SK-N-SH (cell line): ENCODE measurements around the gene SMYD3. TPM values are rescaled to one million over a fixed set of nuclear protein-coding genes. Genes with fewer than 3 reads are reported as not detected.

ENCODE experiments used
- CTCF ChIA-PET: fragments of 300-600, 350-600 bp; formaldehyde crosslinking; extraction: SDS; loops from one replicate; lab custom pipeline; 2021; lab: Yijun Ruan, JAX
- POLR2A ChIA-PET: fragments of 350-600 bp; sonication (Branson Sonifier 250); formaldehyde crosslinking; extraction: SDS; loops from one replicate; lab custom pipeline; 2020; ENCODE audit warnings: antibody characterized with exemption, inconsistent platforms; lab: Yijun Ruan, JAX
- DNase-seq: peaks from one replicate; pipeline ENCODE4 v3.0.0; 2012
- H2AFZ ChIP-seq: fragments of 200-600 bp; sonication (generic); 2 replicates; pipeline ENCODE4 v1.8.1; 2016; ENCODE audit warnings: antibody characterized with exemption, mild to moderate bottlenecking, low read depth
- H3F3A ChIP-seq: fragments of 200-600 bp; sonication (generic); replicated peaks from 2 replicates; pipeline ENCODE3; 2016; ENCODE audit warnings: antibody characterized with exemption, mild to moderate bottlenecking; ENCODE audit not compliant: insufficient read depth
- H3K27ac ChIP-seq, 2 experiments: fragments of 200-500 bp in 1 of 2; fragments of 200-600 bp in 1 of 2; sonication (Bioruptor generic) in 1 of 2; sonication (generic), shearing (Covaris generic) in 1 of 2; 2 replicates each; pipeline versions ENCODE4 v1.5.1 to v1.6.1; 2014 to 2016; ENCODE audit warnings: low read depth in 2 of 2, inconsistent platforms in 1 of 2, low read length in 1 of 2, mild to moderate bottlenecking in 1 of 2, mixed read lengths in 1 of 2
- H3K27me3 ChIP-seq: fragments of 200-600 bp; sonication (generic), shearing (Covaris generic); 2 replicates; pipeline ENCODE4 v1.6.1; 2016; ENCODE audit warnings: mixed run types; ENCODE audit not compliant: insufficient read depth
- H3K36me3 ChIP-seq, 2 experiments: fragments of 200-500 bp in 1 of 2; fragments of 200-600 bp in 1 of 2; sonication (Bioruptor generic) in 1 of 2; sonication (generic) in 1 of 2; replicated peaks in 1 of 2; 2 replicates each; pipeline versions ENCODE3 to v1.5.1; 2014 to 2016; ENCODE audit warnings: low read length in 1 of 2, mild to moderate bottlenecking in 1 of 2; ENCODE audit not compliant: insufficient read depth in 2 of 2, control insufficient read depth in 1 of 2
- H3K4me1 ChIP-seq, 2 experiments: fragments of 200-500 bp in 1 of 2; fragments of 200-600 bp in 1 of 2; sonication (Bioruptor generic) in 1 of 2; sonication (generic), shearing (Covaris generic) in 1 of 2; 2 replicates each; pipeline versions ENCODE4 v1.5.1 to v1.6.1; 2014 to 2016; ENCODE audit warnings: low read depth in 1 of 2, low read length in 1 of 2, mixed run types in 1 of 2; ENCODE audit not compliant: insufficient read depth in 2 of 2, control insufficient read depth in 1 of 2
- H3K4me2 ChIP-seq: fragments of 200-600 bp; sonication (generic), shearing (Covaris generic); 2 replicates; pipeline ENCODE4 v1.6.1; 2017; ENCODE audit warnings: mixed run types
- H3K4me3 ChIP-seq, 2 experiments: fragments of 200-500 bp in 1 of 2; fragments of 200-600 bp in 1 of 2; sonication (Bioruptor generic) in 1 of 2; sonication (generic), shearing (Covaris generic) in 1 of 2; 2 replicates each; pipeline versions ENCODE4 v1.5.1 to v1.8.1; 2014 to 2016; ENCODE audit warnings: low read depth in 2 of 2, inconsistent platforms in 1 of 2, low read length in 1 of 2, mild to moderate bottlenecking in 1 of 2, mixed read lengths in 1 of 2, moderate library complexity in 1 of 2
- H3K79me2 ChIP-seq: fragments of 200-600 bp; sonication (generic); 2 replicates; pipeline ENCODE4 v1.8.1; 2017; ENCODE audit warnings: mild to moderate bottlenecking; ENCODE audit not compliant: insufficient read depth
- H3K9ac ChIP-seq: fragments of 200-600 bp; sonication (generic); 2 replicates; pipeline ENCODE4 v1.6.1; 2017; ENCODE audit warnings: mixed run types
- H3K9me2 ChIP-seq: fragments of 200-600 bp; sonication (generic); 2 replicates; pipeline ENCODE4 v1.6.1; 2017; ENCODE audit warnings: mixed run types
- H3K9me3 ChIP-seq: fragments of 200-600 bp; sonication (generic); 2 replicates; pipeline ENCODE4 v1.6.1; 2017; ENCODE audit warnings: mixed run types, mild to moderate bottlenecking, moderate library complexity
- H4K20me1 ChIP-seq: fragments of 200-600 bp; sonication (generic); 2 replicates; pipeline ENCODE4 v1.6.1; 2017; ENCODE audit warnings: mild to moderate bottlenecking, mixed run types; ENCODE audit not compliant: insufficient read depth
- FOXM1 ChIP-seq: IDR thresholded peaks from 2 replicates; pipeline ENCODE4 v1.4.0; 2012; ENCODE audit warnings: low read depth, mild to moderate bottlenecking
- GABPA ChIP-seq: IDR thresholded peaks from 2 replicates; pipeline ENCODE4 v1.4.0; 2012; ENCODE audit warnings: low read depth, mild to moderate bottlenecking
- JUND ChIP-seq: IDR thresholded peaks from 2 replicates; pipeline ENCODE4 v1.4.0; 2012
- MXI1 ChIP-seq: IDR thresholded peaks from 2 replicates; pipeline ENCODE4 v1.6.1; 2012; ENCODE audit warnings: mild to moderate bottlenecking, low read depth, low read length, improper control_type of control experiment
- RCOR1 ChIP-seq: fragments of 150-350 bp; IDR thresholded peaks from 2 replicates; pipeline ENCODE4 v1.6.1; 2017; ENCODE audit warnings: antibody characterized with exemption, low read length
- RFX5 ChIP-seq: IDR thresholded peaks from 2 replicates; pipeline ENCODE4 v1.6.1; 2012; ENCODE audit warnings: mild to moderate bottlenecking, improper control_type of control experiment, low read length
- TAF1 ChIP-seq: IDR thresholded peaks from 2 replicates; pipeline ENCODE4 v1.6.1; 2012; ENCODE audit warnings: low read depth, mild to moderate bottlenecking, low read length, moderate library complexity, borderline replicate concordance
- TCF12 ChIP-seq: IDR thresholded peaks from 2 replicates; pipeline ENCODE4 v1.4.0; 2012
- TEAD4 ChIP-seq: IDR thresholded peaks from 2 replicates; pipeline ENCODE4 v1.4.0; 2012; ENCODE audit warnings: mild to moderate bottlenecking, borderline replicate concordance; ENCODE audit not compliant: insufficient read depth
- WGBS: methylation state at CpG from one replicate; pipeline ENCODE4 v1.1.6; 2017; ENCODE audit warnings: low lambda C conversion rate; 5-methylcytosine and 5-hydroxymethylcytosine counted together
- polyA plus RNA-seq, 3 experiments: library from polyadenylated mRNA; depleted of rRNA; stranded (reverse); fragments of >200 nt; gene quantifications; 2 replicates each; pipeline ENCODE4 v1.2.3, GENCODE V29; 2012
- TF ChIP-seq, protein P1 (sequence below): IDR thresholded peaks from 2 replicates; pipeline ENCODE4 v1.6.1; 2012; ENCODE audit warnings: mild to moderate bottlenecking, low read depth, low read length, moderate library complexity
- TF ChIP-seq, protein P2 (sequence below): IDR thresholded peaks from 2 replicates; pipeline ENCODE4 v1.4.0; 2012; ENCODE audit warnings: low read depth, borderline replicate concordance
- TF ChIP-seq, protein P3 (sequence below): IDR thresholded peaks from 2 replicates; pipeline ENCODE4 v1.4.0; 2012; ENCODE audit warnings: low read depth, borderline replicate concordance
- TF ChIP-seq, protein P4 (sequence below): fragments of 150-350 bp; IDR thresholded peaks from 2 replicates; pipeline ENCODE4 v1.6.1; 2016; ENCODE audit warnings: mild to moderate bottlenecking, low read depth, low read length

SMYD3 gene
- polyA plus RNA-seq, 1 of the 3 experiments (the other 2 are of a cell fraction) = 31.4 TPM

DNA sequence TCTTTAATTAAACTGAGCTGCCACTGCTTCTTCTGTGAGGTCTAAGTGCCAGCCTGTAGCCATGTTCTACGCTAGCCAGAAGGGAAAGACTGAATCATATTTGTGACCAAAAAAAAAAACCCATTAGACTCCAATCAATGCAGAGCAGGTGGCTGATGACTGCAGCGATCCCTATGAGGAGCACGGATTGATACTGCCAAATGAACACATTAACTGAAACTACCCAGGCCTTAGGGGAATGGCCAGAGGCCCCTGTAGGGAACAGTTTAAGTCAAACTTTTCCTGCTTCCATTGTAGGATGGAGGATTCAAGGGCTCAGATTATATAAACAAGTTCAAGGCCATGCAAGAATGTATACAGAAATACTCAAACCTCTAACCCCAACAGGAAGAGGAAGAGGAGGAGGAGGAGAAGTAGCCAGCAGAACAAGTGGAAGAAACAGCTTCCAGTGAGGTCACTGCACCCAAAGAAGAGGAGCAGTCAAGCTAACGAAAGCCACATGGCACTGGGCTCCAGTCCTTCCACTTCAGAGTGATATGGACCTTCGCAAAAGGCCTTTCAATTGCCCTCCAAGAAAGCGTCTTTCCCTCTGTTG is 328.3 kb downstream of the SMYD3 start:
- WGBS = 95% methylated on average over 6 of the region's 6 CpGs
- H3K4me2 ChIP-seq = no peak overlapping the region
- TF ChIP-seq, protein P1, sequence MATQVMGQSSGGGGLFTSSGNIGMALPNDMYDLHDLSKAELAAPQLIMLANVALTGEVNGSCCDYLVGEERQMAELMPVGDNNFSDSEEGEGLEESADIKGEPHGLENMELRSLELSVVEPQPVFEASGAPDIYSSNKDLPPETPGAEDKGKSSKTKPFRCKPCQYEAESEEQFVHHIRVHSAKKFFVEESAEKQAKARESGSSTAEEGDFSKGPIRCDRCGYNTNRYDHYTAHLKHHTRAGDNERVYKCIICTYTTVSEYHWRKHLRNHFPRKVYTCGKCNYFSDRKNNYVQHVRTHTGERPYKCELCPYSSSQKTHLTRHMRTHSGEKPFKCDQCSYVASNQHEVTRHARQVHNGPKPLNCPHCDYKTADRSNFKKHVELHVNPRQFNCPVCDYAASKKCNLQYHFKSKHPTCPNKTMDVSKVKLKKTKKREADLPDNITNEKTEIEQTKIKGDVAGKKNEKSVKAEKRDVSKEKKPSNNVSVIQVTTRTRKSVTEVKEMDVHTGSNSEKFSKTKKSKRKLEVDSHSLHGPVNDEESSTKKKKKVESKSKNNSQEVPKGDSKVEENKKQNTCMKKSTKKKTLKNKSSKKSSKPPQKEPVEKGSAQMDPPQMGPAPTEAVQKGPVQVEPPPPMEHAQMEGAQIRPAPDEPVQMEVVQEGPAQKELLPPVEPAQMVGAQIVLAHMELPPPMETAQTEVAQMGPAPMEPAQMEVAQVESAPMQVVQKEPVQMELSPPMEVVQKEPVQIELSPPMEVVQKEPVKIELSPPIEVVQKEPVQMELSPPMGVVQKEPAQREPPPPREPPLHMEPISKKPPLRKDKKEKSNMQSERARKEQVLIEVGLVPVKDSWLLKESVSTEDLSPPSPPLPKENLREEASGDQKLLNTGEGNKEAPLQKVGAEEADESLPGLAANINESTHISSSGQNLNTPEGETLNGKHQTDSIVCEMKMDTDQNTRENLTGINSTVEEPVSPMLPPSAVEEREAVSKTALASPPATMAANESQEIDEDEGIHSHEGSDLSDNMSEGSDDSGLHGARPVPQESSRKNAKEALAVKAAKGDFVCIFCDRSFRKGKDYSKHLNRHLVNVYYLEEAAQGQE = no peak
- ChIA-PET POLR2A (no interaction called here), CTCF (no interaction called here)
- no peak overlapping the region for H2AFZ ChIP-seq
- no peak for DNase-seq
- no peaks in the 10 kb centered on the region for H4K20me1 ChIP-seq
- no peaks in the 10 kb centered on the region for H3K4me1 ChIP-seq
- no peaks in the 10 kb centered on the region for H3K27me3 ChIP-seq
- H3K4me3 ChIP-seq = no peak overlapping the region
- no peaks in the 10 kb centered on the region for H3K9me2 ChIP-seq
- H3K36me3 ChIP-seq = no peaks in the 10 kb centered on the region
- no peaks in the 10 kb centered on the region for H3K9me3 ChIP-seq
- no peaks in the 10 kb centered on the region for H3F3A ChIP-seq
- no peak overlapping the region for H3K9ac ChIP-seq
- no peak overlapping the region for H3K27ac ChIP-seq
- H3K79me2 ChIP-seq = no peaks in the 10 kb centered on the region

DNA sequence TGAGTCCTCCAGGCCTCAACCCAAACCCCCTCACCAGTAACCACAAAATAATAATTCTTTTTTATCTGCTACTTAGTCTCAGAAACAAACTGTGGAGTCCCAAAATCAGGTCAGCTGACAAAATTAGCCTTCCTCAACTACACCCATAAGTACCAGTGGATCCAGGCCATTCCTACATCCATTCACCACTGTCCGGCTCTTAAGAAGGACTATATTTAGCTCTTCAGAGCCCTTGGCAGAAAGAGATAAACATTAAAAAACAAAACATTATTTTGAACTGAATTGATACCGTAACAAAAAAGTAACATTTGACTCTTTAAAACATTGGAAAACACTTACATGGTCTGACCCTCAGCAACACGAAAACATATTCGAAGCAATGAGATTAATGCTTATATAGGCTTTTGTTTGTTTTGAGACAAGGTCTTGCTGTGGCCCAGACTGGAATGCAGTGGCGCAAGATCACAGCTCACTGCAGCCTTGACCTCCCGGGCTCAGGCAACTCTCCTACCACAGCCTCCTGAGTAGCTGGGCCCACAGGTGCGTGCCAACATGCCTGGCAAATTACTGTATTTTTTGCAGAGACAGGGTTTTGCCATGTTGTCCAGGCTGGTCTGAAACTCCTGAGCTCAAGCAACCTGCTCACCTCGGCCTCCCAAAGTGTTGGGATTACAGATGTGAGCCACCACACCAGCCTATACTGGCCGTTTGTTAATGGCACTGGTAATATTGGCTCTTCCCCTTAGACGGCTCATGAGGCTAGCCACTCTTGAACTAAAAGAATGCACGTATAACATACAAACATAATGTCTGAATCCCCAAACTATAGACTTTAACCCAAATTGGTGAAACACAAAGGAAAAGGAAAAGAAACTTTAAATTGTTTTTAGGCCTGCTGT is 330.7 kb downstream of the SMYD3 start:
- no peaks in the 10 kb centered on the region for H4K20me1 ChIP-seq
- no peaks in the 10 kb centered on the region for H3K79me2 ChIP-seq
- H3K9me2 ChIP-seq = no peaks in the 10 kb centered on the region
- H3K9ac ChIP-seq = no peak overlapping the region
- ChIA-PET POLR2A (no interaction called here), CTCF (no interaction called here)
- no peaks in the 10 kb centered on the region for H3K27me3 ChIP-seq
- H3F3A ChIP-seq = no peaks in the 10 kb centered on the region
- no peak for DNase-seq
- no peak overlapping the region for H3K4me2 ChIP-seq
- H3K4me1 ChIP-seq = no peaks in the 10 kb centered on the region
- 91% methylated on average over 11 of the region's 11 CpGs for WGBS
- TF ChIP-seq JUND = no peak
- no peak for TF ChIP-seq MXI1
- no peak for TF ChIP-seq RFX5
- TF ChIP-seq FOXM1 = no peak
- no peak for TF ChIP-seq RCOR1
- TF ChIP-seq, protein P2, sequence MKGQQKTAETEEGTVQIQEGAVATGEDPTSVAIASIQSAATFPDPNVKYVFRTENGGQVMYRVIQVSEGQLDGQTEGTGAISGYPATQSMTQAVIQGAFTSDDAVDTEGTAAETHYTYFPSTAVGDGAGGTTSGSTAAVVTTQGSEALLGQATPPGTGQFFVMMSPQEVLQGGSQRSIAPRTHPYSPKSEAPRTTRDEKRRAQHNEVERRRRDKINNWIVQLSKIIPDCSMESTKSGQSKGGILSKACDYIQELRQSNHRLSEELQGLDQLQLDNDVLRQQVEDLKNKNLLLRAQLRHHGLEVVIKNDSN = no peak
- TF ChIP-seq, protein P3, sequence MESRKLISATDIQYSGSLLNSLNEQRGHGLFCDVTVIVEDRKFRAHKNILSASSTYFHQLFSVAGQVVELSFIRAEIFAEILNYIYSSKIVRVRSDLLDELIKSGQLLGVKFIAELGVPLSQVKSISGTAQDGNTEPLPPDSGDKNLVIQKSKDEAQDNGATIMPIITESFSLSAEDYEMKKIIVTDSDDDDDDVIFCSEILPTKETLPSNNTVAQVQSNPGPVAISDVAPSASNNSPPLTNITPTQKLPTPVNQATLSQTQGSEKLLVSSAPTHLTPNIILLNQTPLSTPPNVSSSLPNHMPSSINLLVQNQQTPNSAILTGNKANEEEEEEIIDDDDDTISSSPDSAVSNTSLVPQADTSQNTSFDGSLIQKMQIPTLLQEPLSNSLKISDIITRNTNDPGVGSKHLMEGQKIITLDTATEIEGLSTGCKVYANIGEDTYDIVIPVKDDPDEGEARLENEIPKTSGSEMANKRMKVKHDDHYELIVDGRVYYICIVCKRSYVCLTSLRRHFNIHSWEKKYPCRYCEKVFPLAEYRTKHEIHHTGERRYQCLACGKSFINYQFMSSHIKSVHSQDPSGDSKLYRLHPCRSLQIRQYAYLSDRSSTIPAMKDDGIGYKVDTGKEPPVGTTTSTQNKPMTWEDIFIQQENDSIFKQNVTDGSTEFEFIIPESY = no peak
- TF ChIP-seq, protein P4, sequence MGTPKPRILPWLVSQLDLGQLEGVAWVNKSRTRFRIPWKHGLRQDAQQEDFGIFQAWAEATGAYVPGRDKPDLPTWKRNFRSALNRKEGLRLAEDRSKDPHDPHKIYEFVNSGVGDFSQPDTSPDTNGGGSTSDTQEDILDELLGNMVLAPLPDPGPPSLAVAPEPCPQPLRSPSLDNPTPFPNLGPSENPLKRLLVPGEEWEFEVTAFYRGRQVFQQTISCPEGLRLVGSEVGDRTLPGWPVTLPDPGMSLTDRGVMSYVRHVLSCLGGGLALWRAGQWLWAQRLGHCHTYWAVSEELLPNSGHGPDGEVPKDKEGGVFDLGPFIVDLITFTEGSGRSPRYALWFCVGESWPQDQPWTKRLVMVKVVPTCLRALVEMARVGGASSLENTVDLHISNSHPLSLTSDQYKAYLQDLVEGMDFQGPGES = no peak
- no peak for TF ChIP-seq GABPA
- no peak for TF ChIP-seq TCF12
- TF ChIP-seq TAF1 = no peak
- TF ChIP-seq TEAD4 = no peak
- H3K36me3 ChIP-seq = no peaks in the 10 kb centered on the region
- H3K9me3 ChIP-seq = no peaks in the 10 kb centered on the region
- H3K4me3 ChIP-seq = no peak overlapping the region
- H2AFZ ChIP-seq = no peak overlapping the region
- no peak overlapping the region for H3K27ac ChIP-seq
